DMS153 treated with DMSO at 0.1 percent for 48 hours (cell line): ENCODE measurements around the gene ARFGAP2.
"Not testable (repeated sequence)": the region's sequence is repeated elsewhere in the genome, so short reads cannot be mapped to it uniquely, and the experiment has no call there.

Source experiments
- DNase-seq: peaks from one replicate; lab custom pipeline; 2025; ENCODE audit not compliant: unreplicated experiment; lab: John Stamatoyannopoulos, UW

The ARFGAP2 gene

DNA sequence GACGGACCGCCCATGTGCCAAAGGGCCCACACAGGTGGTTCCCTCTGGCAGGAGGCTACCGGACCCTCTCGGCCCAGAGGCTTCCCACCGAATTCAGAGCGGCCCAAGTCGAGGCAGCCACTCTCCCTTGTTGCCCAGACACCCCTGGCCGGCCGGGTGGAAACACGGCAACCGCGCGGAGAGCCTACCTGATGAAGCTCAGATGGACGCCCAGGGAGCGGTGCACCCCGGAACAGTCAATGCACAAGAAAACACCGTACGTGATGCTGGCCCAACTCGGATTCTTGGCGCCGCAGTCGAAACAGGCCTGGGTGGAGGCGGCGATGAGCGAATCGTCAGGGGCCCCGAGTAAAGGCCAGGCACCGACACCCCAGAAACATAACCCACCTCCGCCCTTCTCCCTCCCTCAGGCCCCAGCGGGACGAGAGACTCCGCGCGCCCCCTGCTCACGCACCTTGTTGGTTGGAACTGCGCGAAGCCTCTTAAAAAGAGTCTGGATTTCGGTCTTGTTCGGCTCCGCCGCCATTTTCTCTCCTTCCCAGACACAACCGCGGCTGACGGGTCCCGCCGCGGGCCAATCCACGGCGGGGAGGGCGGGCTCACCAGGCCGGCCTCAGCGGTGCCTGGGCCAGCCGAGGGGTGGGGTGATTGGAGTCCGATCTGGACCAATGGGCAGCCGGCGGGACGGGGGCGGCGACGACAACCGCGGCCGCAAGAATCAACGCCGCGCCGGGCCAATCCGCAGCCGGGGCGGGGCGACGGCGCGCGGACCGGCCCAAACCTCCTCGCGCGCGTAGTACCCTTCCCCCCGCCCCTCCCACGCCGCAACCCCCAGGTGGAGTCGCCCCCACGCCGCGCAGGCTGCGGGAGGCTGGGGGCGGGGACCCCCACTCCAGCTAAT is at the start of gene ARFGAP2:
Gene ARFGAP2, minus strand, starts transcription at position 552 of the 901 bp plus-strand sequence. Its CDS starts 26 bp downstream, at position 526.
- peak; percentile 78 for DNase-seq

DNA sequence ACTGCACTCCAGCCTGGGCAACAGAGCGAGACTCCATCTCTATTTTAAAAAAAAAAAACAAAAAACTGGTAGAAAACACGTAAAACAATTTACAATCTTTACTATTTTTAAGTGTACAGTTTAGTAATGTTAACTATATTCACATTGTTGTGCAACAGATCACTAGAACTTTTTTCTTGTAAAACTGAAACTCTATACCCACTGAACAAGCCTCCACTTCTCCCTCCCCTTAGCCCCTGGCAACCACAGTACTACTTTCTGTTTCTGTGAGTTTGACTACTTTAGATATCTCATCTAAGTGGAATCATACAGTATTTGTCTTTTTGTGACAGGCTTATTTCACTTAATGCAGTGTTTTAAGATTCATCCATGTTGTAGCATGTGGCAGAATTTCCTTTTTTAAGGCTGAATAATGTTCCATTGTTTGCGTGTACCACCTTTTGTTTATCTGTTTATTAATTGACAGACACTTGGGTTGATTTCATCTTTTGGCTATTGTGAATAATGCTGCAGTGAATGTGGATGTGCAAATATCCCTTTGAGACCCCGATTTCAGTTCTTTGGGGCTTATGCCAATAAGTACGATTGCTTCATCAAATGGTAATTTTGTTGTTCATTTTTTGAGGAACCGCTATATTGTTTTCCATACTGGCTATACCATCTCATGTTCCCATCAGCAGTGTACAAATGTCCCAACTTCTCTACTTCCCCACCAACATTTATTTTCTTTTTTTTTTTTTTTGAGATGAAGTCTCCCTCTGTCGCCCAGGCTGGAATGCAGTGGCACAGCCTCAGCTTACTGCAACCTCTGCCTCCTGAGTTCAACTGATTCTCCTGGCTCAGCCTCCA is 49.1 kb upstream of the ARFGAP2 start:
- no peak for DNase-seq

DNA sequence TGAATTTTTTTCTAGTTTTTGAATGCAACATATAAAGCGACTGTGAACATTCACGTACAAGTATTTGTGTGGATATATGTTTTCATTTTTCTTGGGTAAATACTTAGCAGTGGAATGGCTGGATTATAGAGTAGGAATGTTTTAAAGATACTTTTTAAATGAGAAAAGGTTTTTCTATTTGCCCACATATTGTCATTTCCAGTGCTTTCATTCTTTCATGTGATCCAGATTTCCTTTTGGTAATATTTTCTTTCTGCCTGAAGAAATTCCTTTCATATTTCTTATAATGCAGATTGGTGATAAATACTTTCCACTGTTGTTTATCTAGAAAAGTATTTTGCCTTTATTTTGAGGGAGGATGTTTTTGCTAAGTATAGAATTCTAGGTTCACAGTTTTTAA is 46.0 kb upstream of the ARFGAP2 start:
- no peak for DNase-seq

DNA sequence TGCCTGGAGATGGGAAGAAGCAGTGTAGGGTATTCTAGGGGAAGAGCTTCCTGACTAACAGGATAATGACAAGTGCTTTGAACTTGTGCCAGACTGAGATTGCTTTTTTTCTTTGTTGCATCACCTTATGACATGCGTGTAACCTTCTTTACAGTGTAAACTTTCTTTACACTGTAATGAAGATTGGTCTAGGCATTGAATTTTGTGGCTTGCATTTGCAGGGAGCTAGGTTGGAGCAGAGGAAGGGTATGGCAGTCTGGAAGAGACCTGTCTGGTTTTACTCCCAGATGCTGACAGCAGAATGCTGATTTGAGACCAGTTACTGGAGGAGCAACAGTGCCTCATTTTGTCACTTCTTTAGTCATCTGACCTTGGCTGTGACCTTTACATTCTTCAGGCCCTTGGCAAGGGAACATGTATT is 43.7 kb upstream of the ARFGAP2 start:
- no peak for DNase-seq

DNA sequence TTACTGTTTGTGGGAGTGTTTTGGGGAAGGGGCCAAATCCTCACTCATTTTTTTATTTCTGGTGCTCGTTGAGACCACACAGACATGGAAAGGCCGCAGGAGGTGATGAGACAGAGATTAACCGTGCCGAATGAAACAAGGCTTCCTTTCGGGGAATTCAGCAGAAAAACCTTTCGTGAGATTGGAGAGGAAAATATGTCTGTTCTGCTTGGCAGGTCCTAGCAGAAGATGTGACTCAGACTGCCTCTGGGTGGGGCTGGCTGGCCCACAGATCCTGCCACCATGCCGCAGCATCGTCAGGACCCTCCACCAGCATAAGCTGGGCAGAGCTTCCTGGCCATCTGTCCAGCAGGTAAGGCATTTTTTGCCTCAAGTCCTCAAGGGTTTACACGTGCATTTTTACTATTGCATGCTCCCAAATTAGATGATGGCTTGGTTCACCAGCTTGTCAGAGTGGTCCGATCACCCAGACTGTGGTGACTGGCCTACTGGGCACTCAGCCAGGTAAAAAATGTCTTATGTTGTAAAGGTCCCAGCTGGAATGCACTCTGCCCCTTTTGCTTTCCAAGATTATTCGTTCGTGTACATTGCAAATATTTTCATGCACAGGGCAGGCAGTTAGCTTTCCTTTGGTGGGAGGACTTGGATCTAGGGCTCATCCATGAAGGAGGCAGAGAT is 39.6 kb upstream of the ARFGAP2 start:
- no peak for DNase-seq

DNA sequence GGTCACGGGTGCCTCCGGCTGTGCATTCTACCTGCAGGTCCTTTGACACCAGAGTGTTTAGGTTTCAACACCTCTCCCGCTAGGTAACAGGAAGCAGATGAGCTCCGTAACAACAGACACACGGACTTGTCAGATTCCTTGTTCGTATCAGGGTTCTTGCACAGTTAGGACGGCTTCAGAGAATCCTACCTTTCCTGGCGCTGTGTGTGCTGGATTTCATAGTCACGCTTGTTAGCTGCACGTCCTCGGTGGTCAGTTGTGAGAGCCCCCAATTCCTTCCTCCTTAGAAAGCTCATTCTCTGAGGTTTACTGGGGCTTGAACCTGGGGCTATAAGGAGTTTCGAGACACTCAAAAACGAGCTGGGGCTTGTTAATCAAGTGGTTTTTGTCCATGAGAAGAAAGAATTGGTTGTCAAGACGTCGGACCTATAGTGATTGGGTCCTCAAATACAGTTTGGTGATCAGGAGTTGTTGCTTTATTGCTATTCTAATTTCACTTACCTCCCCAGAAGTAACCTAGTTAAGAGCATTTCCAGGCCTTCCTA is 38.8 kb upstream of the ARFGAP2 start:
- DNase-seq = peak; percentile 54

DNA sequence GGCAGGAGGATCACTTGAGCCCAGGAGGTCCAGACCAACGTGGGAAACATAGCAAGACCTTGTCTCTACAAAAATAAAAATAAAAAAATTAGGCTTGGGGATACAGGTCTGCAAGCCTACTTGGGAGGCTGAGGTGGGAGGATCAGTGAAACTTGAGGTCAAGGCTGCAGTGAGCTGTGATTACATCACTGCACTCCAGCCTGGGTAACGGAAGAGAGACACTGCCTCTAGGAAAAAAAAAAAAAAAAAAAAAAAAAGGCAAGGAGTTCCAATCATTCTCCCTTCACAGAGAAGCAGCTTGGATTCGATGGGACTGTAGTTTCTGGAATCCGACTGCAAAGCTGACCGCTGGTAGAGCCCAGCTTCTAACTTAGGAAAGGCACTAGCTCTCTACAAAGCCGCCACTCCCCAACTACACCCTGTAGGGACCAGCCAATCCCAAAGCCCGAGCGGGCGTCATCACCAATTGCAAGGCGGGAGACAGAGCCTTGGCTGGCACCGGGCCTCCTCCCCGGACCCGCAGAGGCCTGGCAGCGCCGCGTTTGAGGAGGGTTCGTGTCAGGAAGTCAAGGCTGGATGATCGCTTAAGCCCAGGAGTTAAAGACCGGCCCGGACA is 37.4 kb upstream of the ARFGAP2 start:
- DNase-seq = peak; percentile 75

DNA sequence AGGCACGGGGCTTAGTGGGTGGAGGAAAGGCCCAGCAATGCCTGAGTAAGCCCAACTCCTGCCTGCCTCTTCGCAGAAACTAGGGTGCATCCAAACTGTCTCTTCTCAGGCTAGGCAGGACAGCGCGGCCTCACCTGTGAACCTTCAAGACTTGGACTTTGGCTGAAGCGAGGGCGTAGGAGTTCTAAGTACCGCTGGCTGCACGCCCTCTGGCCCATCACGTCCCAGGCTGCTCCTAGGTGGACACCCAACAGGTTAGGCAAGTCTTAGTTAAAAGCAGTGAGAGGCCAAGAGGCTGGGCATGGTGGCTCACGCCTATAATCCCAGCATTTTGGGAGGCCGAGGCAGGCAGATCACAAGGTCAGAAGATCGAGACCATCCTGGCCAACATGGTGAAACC is 36.3 kb upstream of the ARFGAP2 start:
- no peak for DNase-seq

DNA sequence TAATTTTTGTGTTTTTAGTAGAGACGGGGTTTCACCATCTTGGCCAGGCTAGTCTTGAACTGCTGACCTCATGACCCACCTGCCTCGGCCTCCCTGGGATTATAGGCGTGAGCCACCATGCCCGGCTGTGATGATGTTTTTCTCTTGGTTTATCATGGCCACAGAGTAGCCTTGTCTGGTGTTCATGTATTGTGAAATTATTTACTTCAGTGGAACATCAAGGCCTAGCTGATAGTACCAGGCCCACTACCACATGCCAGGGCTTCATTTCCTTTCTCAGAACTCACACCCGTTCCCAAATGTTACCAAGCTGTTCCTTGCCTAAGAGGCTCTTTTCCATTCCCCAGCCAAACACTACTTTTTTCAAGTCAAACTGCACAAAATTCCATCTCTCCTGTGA is 31.9 kb upstream of the ARFGAP2 start:
- no peak for DNase-seq

DNA sequence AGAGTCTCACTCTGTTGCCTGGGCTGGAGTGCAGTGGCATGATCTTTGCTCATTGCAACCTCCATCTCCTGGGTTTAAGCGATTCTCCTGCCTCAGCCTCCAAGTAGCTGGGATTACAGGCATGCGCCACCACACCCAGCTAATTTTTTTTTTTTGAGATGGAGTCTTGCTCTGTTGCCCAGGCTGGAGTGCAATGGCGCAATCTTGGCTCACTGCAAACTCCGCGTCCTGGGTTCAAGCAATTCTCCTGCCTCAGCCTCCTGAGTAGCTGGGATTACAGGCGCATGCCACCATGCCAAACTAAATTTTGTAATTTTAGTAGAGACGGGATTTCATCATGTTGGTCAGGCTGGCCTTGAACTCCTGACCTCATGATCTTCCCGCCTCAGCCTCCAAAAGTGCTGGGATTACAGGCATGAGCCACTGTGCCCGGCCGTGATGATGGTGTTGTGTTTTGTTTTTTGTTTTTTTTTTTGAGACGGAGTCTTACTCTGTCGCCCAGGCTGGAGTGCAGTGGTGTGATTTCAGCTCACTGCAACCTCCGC is 31.4 kb upstream of the ARFGAP2 start:
- DNase-seq = not testable (repeated sequence)

DNA sequence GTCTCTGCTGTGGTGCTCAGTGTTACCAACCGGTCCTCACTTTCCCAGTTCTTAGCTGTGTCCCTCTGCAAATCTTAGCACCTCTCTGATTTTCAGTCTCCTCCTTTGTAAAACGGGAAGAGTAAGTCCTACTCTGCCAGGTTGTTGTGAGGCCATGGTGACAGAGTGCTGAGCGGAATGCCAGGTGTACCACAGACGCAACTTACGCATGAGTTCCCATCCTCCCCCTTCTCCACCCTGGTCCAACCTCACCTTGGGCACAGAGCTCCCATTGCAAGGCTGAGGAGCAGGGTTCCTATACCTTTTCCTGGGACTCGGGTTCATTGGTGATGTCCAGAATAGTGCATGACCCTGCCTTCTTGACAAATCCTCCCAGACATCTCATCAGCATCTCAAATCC is 30.8 kb upstream of the ARFGAP2 start:
- DNase-seq = no peak

DNA sequence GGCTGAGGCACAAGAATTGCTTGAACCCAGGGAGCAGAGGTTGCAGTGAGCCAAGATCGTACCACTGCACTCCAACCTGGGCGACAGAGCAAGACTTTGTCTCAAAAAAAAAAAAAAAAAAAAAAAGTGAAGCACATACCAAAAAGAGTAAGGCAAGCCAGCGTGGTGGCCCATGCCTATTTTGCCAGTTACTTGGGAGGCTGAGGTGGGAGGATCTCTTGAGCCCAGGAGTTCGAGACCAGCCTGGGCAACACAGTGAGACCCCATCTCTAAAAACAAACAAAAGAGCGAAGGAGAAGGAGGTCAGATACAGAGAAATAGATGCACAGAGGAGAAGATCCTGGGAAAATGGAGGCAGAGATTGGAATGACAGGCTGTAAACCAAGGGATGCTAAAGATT is 29.9 kb upstream of the ARFGAP2 start:
- DNase-seq = not testable (repeated sequence)

DNA sequence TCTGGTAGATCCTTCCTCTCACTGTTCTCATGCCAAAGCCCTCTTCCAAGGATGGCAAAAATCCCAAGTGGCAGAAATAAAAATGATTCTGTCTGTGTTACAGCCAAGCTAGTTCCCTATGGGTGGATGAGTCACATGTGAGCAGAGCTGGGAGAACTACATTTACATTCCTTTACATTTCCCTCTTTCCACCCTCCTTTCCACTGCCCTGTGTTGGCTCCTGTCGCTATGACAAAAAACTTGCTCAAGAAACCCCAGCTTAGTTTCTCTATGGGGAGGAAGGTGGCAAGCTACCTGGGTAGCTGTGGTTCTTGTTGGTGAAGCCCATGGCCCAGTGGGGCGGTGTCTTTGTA is 27.9 kb upstream of the ARFGAP2 start:
- DNase-seq = no peak

DNA sequence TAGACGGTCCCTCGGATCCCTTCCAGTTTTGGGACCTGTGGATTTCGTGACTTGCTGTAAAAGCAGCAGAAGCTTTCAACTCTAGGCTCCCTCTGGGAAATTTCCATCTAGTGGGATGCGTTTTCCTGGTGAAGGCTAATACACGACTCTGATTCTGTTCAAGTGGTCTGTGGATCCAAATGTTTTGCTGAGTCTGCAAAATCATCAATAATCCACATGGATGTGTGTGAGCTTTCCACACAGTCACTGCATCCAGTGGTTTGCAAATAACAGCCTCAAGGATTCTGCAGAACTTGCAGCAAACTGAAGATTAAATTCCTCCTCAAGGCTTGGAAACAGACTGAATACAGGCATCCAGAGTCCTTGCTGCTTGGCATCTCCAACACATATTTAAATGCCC is 25.9 kb upstream of the ARFGAP2 start:
- DNase-seq = no peak

DNA sequence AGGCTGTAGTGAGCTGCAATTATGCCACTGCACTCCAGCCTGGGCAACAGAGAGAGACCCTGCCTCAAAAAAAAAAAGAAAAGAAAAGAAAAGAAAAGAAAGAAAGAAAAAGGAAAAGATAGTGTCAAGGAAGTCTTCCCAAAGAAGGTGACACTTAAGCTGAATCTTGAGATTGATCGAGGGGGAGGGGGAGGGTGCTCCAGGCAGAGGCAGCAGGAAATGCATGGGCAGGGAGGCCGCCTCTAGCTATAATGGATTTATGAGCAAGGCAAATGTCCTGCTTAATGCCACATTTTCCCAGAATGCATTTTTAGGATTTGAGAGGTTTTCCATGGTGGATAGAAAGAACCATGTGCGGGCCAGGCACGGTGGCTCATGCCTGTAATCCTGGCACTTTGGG is 24.3 kb upstream of the ARFGAP2 start:
- DNase-seq = no peak

DNA sequence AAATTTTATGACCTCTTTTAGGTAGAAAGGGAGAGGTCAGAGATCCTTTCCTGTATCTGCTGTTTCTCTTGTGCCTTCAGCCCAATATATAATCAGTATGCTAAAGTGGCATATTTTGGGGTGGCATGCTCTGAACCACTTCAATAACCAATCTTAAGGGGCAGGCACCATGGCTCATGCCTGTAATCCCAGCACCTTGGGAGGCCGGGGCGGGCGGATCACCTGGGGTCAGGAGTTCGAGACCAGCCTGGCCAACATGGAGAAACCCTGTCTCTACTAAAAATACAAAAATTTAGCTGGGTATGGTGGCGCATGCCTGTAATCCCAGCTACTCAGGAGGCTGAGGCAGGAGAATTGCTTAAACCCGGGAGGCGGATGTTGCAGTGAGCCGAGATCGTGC is 21.5 kb upstream of the ARFGAP2 start:
- DNase-seq = not testable (repeated sequence)

DNA sequence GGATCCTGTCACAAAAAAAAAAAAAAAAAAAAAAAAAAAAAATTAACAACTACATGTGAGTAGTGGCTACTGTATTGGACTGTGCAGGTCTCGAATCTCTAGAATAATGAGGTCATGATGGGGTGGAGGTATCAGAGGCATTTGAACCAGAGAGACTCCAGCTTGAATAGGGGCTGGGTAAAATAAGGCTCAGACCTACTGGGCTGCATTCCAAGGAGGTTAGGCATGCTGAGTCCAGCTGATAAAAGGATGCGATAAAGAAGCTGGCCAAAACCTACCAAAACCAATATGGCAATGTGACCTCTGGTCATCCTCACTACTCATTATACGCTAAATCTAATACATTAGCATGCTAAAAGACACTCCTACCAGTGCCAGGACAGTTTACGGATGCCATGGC is 15.4 kb upstream of the ARFGAP2 start:
- no peak for DNase-seq

DNA sequence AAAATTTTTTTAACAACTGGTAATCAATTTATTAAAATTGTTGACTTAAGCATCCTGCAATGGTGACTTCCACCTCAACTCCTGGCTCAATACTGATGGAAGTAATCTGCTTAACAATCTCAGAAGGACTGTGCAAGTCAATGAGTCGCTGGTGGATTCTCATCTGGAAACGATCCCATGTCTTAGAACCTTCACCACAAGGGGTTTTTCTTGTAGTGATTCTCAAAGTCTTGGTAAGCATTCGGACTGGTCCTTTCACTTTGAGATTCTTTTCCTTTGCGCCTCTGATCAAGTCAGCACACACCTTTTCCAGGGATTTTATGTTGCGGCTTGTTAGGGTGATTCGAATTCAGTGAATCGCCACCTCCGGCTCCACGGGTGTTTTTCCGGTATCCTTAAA is 14.5 kb upstream of the ARFGAP2 start:
- not testable (repeated sequence) for DNase-seq

DNA sequence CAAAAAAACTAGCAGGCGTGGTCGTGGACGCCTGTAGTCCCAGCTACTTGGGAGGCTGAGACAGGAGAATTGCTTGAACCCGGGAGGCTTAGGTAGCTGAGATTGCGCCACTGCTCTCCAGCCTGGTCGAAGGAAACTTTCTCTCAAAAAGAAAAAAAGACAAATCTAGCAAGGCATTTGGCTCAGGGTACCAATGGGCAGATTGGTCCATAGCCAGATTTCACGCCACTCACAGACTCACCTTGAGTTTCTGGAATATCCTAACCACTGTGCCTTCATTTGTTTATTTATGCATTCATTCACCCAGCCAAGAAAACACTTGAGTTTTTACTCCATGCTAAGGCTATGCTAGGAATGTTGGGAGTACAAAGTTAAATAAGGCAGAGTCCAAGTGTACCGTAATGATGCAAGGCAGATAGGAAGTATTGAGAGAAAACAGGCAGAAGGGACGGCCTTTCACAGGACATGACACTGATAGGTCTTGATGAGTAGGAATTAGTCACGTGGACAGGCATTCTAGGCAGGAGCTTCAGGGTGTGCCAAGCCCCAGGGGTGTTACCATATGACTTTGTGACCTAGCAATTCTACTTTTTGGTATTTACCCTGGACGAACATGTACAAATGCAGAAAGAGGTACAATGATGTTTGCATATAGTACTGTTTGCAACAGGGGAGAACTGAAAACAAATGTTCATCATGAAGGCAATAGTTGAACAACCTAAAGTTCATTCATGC is 12.6 kb upstream of the ARFGAP2 start:
- DNase-seq = no peak

DNA sequence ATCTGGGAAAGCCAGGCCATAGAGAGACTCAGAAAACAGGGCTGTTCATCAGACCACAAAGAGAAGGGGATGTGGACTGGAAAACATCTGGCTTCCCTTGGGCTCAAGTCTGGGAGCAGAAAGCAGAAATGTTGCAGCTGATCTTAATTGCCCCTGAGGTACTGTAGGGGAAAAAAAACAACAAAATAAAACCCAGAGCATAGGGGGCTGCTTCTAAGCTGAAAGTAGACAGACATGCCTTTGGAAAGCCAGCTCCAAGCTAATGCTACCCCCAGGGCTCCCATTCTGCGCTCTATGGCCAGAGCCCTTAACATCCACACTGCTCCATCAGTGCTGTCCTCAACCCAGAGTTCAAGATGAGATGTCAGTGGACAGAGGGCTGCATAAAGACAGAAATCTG is 11.6 kb upstream of the ARFGAP2 start:
- no peak for DNase-seq
